NCI-H446 treated with DMSO at 0.1 percent for 48 hours (cell line): ENCODE data around the gene PDE8A.
"Not testable (repeated sequence)": the region's sequence is repeated elsewhere in the genome, so short reads cannot be mapped to it uniquely, and the experiment has no call there.

Source experiments
- DNase-seq: peaks from one replicate; lab custom pipeline; 2025; lab: John Stamatoyannopoulos, UW

Gene PDE8A

GRCh38 chr15:85011160-85011571 lies 29.5 kb downstream of the PDE8A start:
- no peak for DNase-seq

- not testable (repeated sequence) for DNase-seq
Observed at GRCh38 chr15:85011724-85012123, 30.1 kb downstream of the PDE8A start.

- DNase-seq: no peak
Observed at GRCh38 chr15:85013785-85014184, 32.1 kb downstream of the PDE8A start.

GRCh38 chr15:85014932-85015331 lies 33.3 kb downstream of the PDE8A start:
- DNase-seq: no peak

- DNase-seq: no peak
Observed at GRCh38 chr15:85016275-85016674, 34.6 kb downstream of the PDE8A start.

GRCh38 chr15:85019815-85020590 lies 38.3 kb downstream of the PDE8A start:
- DNase-seq: no peak

- no peak for DNase-seq
Observed at GRCh38 chr15:85021409-85021808, 39.8 kb downstream of the PDE8A start.

- no peak for DNase-seq
Observed at GRCh38 chr15:85022860-85023403, 41.3 kb downstream of the PDE8A start.

GRCh38 chr15:85024003-85024402 lies 42.3 kb downstream of the PDE8A start:
- DNase-seq: no peak

- DNase-seq: no peak
Observed at GRCh38 chr15:85024509-85025336, 43.1 kb downstream of the PDE8A start.

- DNase-seq: no peak
Observed at GRCh38 chr15:85025516-85026251, 44.0 kb downstream of the PDE8A start.

- no peak for DNase-seq
Observed at GRCh38 chr15:85026304-85027032, 44.8 kb downstream of the PDE8A start.

- no peak for DNase-seq
Observed at GRCh38 chr15:85027033-85027380, 45.4 kb downstream of the PDE8A start.

- DNase-seq: no peak
Observed at GRCh38 chr15:85027421-85027820, 45.8 kb downstream of the PDE8A start.

GRCh38 chr15:85028416-85028815 lies 46.8 kb downstream of the PDE8A start:
- no peak for DNase-seq

- DNase-seq: no peak
Observed at GRCh38 chr15:85029221-85029620, 47.6 kb downstream of the PDE8A start.

GRCh38 chr15:85030301-85030929 lies 48.8 kb downstream of the PDE8A start:
- no peak for DNase-seq

- no peak for DNase-seq
Observed at GRCh38 chr15:85031086-85031943, 49.7 kb downstream of the PDE8A start.

GRCh38 chr15:85031944-85032558 lies 50.4 kb downstream of the PDE8A start:
- no peak for DNase-seq

GRCh38 chr15:85033148-85033547 lies 51.5 kb downstream of the PDE8A start:
- DNase-seq: no peak
